HEK293T (cell line): ENCODE data around the gene YBEY.

Experiments
- BHLHE40 ChIP-seq: fragments of 450-650 bp; IDR thresholded peaks from 2 replicates; pipeline ENCODE4 v1.6.1; 2016; ENCODE audit warnings: mild to moderate bottlenecking, moderate library complexity, borderline replicate concordance
- CTBP1 ChIP-seq: fragments of 450-650 bp; IDR thresholded peaks from 2 replicates; pipeline ENCODE4 v1.6.1; 2016; ENCODE audit warnings: borderline replicate concordance
- ELF4 ChIP-seq: fragments of 450-650 bp; IDR thresholded peaks from 2 replicates; pipeline ENCODE4 v1.6.1; 2017; ENCODE audit warnings: antibody characterized with exemption
- FOXK2 ChIP-seq: fragments of 450-650 bp; IDR thresholded peaks from 2 replicates; pipeline ENCODE4 v1.6.1; 2016; ENCODE audit warnings: mild to moderate bottlenecking
- FOXM1 ChIP-seq: fragments of 450-650 bp; IDR thresholded peaks from 2 replicates; pipeline ENCODE4 v1.6.1; 2017; ENCODE audit warnings: mild to moderate bottlenecking, borderline replicate concordance
- L3MBTL2 ChIP-seq: fragments of 450-650 bp; conservative IDR thresholded peaks from 2 replicates; pipeline ENCODE4 v1.6.1; 2016; ENCODE audit warnings: mild to moderate bottlenecking
- LEF1 ChIP-seq: fragments of 450-650 bp; IDR thresholded peaks from 2 replicates; pipeline ENCODE4 v1.6.1; 2017; ENCODE audit warnings: mild to moderate bottlenecking, borderline replicate concordance
- NFRKB ChIP-seq: fragments of 450-650 bp; IDR thresholded peaks from 2 replicates; pipeline ENCODE4 v1.6.1; 2016; ENCODE audit warnings: mild to moderate bottlenecking, moderate library complexity
- SP1 ChIP-seq: fragments of 450-650 bp; IDR thresholded peaks from 2 replicates; pipeline ENCODE4 v1.6.1; 2017
- SUZ12 ChIP-seq: fragments of 450-650 bp; IDR thresholded peaks from 2 replicates; pipeline ENCODE4 v1.6.1; 2016; ENCODE audit warnings: mild to moderate bottlenecking
- TARDBP ChIP-seq: fragments of 450-650 bp; IDR thresholded peaks from 2 replicates; pipeline ENCODE4 v1.6.1; 2016

- TF ChIP-seq FOXK2 (no peak), FOXM1 (no peak), ELF4 (no peak), BHLHE40 (no peak), LEF1 (no peak), NFRKB (no peak), L3MBTL2 (no peak), TARDBP (no peak), SP1 (no peak), SUZ12 (no peak), CTBP1 (no peak)
Measured at GRCh38 chr21:46345861-46346260, 59.7 kb downstream of the YBEY start.
